Omental fat pad (tissue), 4 donors: ENCODE measurements around the gene CBLN3. TPM values are rescaled to one million over a fixed set of nuclear protein-coding genes. Genes with fewer than 3 reads are reported as not detected.

Experiments
- ATAC-seq: fragments of 150-250 bp; one replicate; pipeline ENCODE4 v1.9.1; 2016; ENCODE audit warnings: mild to moderate bottlenecking, moderate library complexity; ENCODE audit not compliant: low FRiP score
- DNase-seq: peaks from one replicate; pipeline ENCODE4 v3.0.0-alpha.2; 2019; ENCODE audit warnings: low spot score
- total RNA-seq, 4 donors: library from RNA; depleted of rRNA; stranded (reverse); fragments of >200 nt; gene quantifications; one replicate each; pipeline ENCODE4 v1.1.0, GENCODE V29; 2016
- TF ChIP-seq, protein P1 (sequence below), 3 donors: fragments of 450-650 bp; IDR thresholded peaks; one replicate each; pipeline ENCODE4 v1.5.1; 2016 to 2017; ENCODE audit warnings: antibody characterized with exemption in 3 of 3, mild to moderate bottlenecking in 3 of 3, moderate library complexity in 2 of 3

The CBLN3 gene
- total RNA-seq, 4 donors from 2014 or later, result 1.2 to 4.4 (median 2.8) TPM

DNA sequence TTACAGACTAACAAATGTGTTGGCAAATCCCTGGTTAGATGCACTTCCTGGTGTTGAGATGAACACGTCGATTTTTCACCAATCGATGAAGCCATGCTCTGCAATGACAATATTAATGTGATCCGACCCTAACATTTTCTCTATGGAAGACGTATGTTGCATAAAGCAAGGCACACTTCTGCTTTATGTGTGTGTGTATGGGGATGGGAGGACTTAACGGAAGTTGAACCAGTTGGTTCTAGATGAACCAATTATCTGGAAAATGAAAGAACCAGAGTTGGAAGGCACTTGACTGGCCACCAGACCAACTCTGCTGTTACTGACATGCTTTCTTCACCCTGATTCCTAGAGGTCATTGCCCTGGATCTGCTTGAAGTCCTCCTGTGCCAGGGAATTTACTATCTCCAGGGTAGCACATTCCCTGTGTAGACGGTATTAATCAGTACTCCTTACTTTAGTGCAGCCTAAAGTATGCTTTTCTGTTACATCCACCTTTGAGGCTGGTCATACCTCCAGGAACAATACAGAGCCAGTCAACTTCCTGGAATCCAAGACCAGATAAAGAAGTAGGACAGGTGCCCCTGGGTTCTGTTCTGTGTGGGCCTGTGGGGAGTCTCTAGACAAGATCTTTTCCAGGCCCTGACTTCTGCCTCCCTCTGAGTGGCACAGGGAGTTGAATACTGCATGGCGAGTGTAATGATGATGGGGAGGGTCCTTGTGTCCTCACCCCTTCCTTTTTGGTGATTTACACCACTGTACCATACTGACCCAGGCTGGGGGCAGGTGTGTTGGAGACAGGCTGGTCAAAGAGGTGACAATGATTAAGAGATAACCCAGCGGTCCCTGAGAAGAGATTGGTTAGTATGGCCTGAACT lies 9.0 kb upstream of the CBLN3 start:
- TF ChIP-seq, protein P1, sequence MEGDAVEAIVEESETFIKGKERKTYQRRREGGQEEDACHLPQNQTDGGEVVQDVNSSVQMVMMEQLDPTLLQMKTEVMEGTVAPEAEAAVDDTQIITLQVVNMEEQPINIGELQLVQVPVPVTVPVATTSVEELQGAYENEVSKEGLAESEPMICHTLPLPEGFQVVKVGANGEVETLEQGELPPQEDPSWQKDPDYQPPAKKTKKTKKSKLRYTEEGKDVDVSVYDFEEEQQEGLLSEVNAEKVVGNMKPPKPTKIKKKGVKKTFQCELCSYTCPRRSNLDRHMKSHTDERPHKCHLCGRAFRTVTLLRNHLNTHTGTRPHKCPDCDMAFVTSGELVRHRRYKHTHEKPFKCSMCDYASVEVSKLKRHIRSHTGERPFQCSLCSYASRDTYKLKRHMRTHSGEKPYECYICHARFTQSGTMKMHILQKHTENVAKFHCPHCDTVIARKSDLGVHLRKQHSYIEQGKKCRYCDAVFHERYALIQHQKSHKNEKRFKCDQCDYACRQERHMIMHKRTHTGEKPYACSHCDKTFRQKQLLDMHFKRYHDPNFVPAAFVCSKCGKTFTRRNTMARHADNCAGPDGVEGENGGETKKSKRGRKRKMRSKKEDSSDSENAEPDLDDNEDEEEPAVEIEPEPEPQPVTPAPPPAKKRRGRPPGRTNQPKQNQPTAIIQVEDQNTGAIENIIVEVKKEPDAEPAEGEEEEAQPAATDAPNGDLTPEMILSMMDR (IDR thresholded peaks at IDR 0.05), result no peak
- ATAC-seq (no peak), DNase-seq (no peak)

DNA sequence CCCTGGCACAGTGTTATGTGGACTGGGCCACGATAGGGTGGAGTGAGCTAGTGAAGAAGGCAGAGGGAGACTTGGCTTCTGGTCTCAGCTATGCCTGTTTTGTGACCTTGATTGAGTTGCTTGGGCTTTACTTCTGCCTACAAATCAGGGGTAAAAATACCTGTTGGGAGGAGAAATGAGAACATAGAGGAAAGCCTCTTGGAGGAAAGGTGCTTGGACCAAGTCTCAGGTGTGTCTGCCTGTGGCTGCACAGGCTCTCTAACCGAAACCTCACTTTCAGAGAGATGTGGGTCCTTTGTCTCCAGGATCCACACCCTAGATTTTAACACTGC lies 8.2 kb upstream of the CBLN3 start:
- TF ChIP-seq, protein P1 (IDR thresholded peaks at IDR 0.05), result no peak
- ATAC-seq (no peak), DNase-seq (no peak)

DNA sequence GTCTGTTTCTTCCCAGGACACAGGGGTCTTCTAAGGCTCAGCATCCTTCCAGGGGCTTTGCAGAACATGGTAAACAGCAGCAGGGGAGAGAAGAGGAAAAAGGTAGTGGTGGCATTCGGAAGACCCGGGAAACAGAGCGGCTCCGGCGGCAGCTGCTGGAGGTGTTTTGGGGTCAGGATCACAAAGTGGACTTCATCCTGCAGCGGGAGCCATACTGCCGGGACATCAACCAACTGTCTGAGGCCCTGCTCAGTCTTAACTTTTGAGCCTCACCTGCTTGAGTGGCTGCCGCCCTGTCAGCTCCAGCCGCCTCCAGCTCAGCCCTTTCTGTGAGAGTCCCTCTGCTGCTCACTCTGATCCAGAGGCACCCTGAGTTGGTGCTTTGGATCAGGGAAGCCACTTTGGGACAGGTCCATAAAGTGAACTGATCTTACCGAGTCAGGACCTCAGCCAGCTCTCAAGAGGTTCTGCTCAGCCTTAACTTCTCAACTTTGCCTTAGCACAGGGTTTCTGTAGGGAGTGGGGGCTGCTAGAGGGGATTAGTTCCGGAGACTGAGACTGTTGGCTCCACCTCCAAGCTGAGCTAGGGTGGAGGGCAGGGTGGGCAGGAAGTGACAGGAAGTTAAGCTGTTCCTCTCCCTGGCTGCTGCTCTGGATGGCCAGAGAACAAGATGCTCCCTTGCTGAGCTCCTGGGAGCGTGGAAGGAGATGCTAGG lies 7.7 kb upstream of the CBLN3 start:
- DNase-seq, result no peak
- ATAC-seq, result no peak
- TF ChIP-seq, protein P1 (IDR thresholded peaks at IDR 0.05), result no peak

DNA sequence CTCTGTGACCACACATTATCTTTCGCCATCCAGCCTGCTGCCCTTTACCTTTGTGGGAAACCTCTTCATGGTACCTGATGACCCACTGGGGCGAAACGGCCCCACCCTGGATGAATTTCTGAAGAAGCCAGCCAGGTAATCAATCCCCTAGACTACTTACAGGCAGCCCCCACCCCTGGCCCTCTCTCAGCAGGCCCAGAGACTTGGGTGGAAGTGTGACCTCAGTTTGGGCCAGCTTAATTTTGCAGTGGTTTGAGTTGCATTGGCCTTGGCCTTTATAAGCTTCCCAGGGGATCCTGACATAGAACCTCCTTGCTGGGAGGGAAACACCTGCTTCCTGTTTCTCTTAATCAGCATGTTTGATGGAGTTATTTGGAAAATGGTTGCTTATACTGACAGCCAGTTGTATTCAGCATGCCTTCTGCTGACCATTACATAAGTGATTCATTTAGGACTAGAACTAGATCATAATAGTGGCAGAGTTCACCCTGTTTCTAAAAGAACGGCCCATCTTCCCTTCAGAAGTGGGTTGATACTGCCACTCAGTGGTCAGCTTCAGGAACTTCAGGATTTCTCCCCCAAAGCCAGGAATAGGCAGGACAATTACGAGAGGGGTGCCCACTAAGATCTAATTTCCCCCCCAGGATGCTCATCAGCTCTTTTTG lies 7.0 kb upstream of the CBLN3 start:
- DNase-seq (no peak), ATAC-seq (peak; percentile 77)
- TF ChIP-seq, protein P1 (IDR thresholded peaks at IDR 0.05), result peak in 1 of 3 donors; percentile 46

DNA sequence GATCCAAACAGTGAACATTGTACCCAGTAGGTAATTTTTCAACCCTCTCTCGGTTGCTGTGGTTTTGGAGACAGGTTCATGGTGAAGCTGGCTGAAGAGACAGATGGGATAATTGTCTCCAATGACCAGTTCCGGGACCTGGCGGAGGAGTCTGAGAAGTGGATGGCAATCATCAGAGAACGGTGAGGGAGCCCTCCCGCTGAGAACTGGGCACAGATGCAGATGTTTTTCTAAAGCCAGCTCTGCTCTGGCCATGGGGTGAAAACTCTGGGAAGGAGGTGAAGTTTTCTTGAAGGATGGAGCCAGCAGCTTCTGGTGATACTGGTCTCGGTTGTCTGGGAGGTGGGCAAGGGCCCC lies 6.5 kb upstream of the CBLN3 start:
- DNase-seq, result no peak

DNA sequence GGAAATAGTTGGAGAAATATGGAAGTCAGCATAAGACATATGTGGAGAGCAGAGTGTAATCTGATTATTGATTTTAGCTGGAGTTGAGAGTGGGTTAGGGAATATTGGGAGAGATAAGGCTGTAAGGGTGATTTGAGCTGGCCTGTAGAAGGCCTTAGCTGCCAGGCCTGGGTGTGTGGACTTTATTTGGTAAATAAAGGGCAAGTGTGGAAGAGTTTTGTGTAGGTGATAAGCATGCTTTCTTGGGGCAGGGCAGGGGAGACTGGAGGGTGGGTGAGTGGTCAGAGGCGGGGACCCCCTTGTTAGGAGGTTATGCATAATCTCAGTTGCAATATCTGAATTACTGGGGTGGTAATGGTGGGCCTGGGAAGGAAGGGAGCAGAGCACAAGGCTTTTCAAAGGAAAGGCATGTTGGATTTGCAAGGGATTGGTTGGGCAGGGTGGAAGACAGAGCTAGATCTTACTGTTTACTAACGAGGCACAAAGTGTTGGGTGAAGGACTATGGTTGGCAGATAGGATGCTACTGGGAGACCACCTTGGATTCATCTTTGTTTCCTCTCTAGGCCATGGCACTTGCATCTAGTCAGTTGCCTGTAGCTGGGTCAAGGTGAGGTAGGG lies 5.8 kb upstream of the CBLN3 start:
- ATAC-seq, result no peak
- TF ChIP-seq, protein P1 (IDR thresholded peaks at IDR 0.05), result no peak
- DNase-seq, result no peak

More for the DNA sequence above, 6.5 kb upstream of the CBLN3 start:
- TF ChIP-seq, protein P1 (IDR thresholded peaks at IDR 0.05), result no peak
- ATAC-seq, result no peak
